NCI-H446 (cell line): Measurements from ENCODE around the gene ITGA2.
A peak's percentile ranks its signal among the peaks of the same experiment; 100 is the strongest.

Experiments used
- DNase-seq, 2 experiments: peaks; one replicate each; lab custom pipeline; 2025; lab: John Stamatoyannopoulos, UW

Gene ITGA2

GRCh38 chr5:53055365-53055764, 66.2 kb downstream of the ITGA2 start:
- DNase-seq, result no peak

- DNase-seq, result no peak
Measured at GRCh38 chr5:53059281-53059680, 70.1 kb downstream of the ITGA2 start.

GRCh38 chr5:53063176-53063575, 74.0 kb downstream of the ITGA2 start:
- DNase-seq, result no peak

GRCh38 chr5:53063791-53064190, 74.6 kb downstream of the ITGA2 start:
- DNase-seq, result no peak

GRCh38 chr5:53066088-53066487, 76.9 kb downstream of the ITGA2 start:
- DNase-seq, result no peak

GRCh38 chr5:53067641-53068040, 78.5 kb downstream of the ITGA2 start:
- DNase-seq, result no peak

GRCh38 chr5:53068291-53068836, 79.2 kb downstream of the ITGA2 start:
- no peak for DNase-seq

GRCh38 chr5:53069626-53070025, 80.5 kb downstream of the ITGA2 start:
- no peak for DNase-seq

- no peak for DNase-seq
Measured at GRCh38 chr5:53071298-53071697, 82.1 kb downstream of the ITGA2 start.

GRCh38 chr5:53071738-53072137, 82.6 kb downstream of the ITGA2 start:
- no peak for DNase-seq

GRCh38 chr5:53073348-53073747, 84.2 kb downstream of the ITGA2 start:
- DNase-seq, result peak in 1 of 2 experiments; percentile 26

- DNase-seq, result no peak
Measured at GRCh38 chr5:53076014-53076583, 86.9 kb downstream of the ITGA2 start.

- no peak for DNase-seq
Measured at GRCh38 chr5:53080271-53080670, 91.1 kb downstream of the ITGA2 start.

GRCh38 chr5:53083927-53084326, 94.8 kb downstream of the ITGA2 start:
- DNase-seq, result no peak

GRCh38 chr5:53084546-53085255, 95.5 kb downstream of the ITGA2 start:
- DNase-seq, result no peak

GRCh38 chr5:53087171-53087570, 98.0 kb downstream of the ITGA2 start:
- no peak for DNase-seq

- no peak for DNase-seq
Measured at GRCh38 chr5:53087621-53088121, 98.5 kb downstream of the ITGA2 start.

GRCh38 chr5:53089481-53089991, 100.4 kb downstream of the ITGA2 start:
- DNase-seq, result no peak

GRCh38 chr5:53090229-53090628, 101.1 kb downstream of the ITGA2 start:
- DNase-seq, result no peak

- DNase-seq, result peak in 1 of 2 experiments; percentile 62
Measured at GRCh38 chr5:53091289-53091688, 102.1 kb downstream of the ITGA2 start.

GRCh38 chr5:53092242-53092641, 103.1 kb downstream of the ITGA2 start:
- DNase-seq, result no peak

- DNase-seq, result no peak
Measured at GRCh38 chr5:53095217-53095616, 106.1 kb downstream of the ITGA2 start.

GRCh38 chr5:53095931-53096525, 106.9 kb downstream of the ITGA2 start:
- DNase-seq, result peak; percentile 42 to 56
